Bone marrow (tissue), 2 donors: Measurements from ENCODE around the gene SYCP2.
A peak's percentile ranks its signal among the peaks of the same experiment; 100 is the strongest.

Experiments
- DNase-seq, 2 donors: peaks; one replicate each; lab custom pipeline; 2025; lab: John Stamatoyannopoulos, UW

The SYCP2 gene

DNA sequence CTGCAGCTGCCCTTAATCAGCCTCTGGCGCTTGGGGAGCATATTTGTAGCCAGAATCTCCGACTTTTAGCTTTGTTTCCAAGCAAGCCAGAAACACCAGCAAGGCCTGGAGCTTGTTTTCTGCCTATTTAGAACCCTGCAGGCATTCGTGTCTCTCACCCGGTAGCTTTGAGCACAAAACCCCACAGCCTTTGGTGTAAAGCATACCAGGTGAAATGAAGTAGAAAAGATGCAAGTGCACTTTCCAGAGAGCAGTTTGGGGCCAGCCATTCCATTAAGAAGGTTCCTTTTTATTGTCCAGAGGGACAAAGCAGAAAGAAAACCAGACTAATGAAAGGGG is 7.5 kb upstream of the SYCP2 start:
- no peak for DNase-seq

DNA sequence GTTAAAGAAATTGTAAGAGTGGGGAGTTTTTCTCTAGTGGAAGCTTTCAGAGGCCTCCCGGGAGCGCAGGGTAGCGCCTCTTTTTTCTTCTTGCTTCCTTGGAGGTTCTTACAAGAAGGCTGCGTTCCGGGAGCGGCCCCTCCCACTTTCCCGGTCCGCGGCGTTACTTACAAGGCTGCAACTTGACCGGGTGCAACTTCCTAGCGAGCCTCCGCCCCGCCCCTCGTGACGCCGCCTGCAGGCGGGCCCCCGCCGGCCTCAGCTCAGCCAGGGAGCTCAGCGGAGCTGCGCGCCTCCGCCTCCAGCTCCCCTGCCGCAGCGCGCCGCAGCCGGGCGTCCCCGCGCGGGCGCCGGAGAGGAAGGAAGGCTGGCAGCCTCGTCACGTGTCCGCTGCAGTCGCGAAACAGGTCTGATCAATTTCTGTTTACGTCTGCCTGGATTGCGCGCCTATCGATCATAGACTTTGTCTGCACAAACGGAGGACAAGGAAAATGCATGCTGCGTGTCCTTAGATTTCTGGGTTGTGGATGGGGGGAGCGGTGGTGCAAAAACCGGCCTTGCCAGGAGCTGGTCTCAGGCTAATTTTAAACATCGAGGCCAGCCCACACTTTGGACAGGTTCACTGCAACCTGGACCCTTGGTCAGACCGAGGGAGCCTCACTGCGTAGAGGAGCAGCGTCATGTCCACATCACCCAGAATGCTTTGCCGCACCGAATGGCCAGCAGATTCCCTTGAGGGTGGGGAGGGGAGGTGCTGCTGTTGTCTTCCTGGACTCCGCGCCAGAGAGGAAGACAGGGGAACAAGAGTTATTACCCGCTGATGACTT is 6.9 kb upstream of the SYCP2 start, which contains the start of the genes FAM217B and PPP1R3D:
FAM217B (plus strand) TSS at position 261 of the 827 bp plus-strand sequence. CDS start 3,555 bp downstream, outside the sequence.
PPP1R3D (minus strand) TSS at position 177 of the 827 bp plus-strand sequence. CDS start 374 bp downstream, outside the sequence.
- peak; percentile 67 to 87 for DNase-seq

GRCh38 chr20:59939879-59940128 is 6.4 kb upstream of the SYCP2 start:
- no peak for DNase-seq

DNA sequence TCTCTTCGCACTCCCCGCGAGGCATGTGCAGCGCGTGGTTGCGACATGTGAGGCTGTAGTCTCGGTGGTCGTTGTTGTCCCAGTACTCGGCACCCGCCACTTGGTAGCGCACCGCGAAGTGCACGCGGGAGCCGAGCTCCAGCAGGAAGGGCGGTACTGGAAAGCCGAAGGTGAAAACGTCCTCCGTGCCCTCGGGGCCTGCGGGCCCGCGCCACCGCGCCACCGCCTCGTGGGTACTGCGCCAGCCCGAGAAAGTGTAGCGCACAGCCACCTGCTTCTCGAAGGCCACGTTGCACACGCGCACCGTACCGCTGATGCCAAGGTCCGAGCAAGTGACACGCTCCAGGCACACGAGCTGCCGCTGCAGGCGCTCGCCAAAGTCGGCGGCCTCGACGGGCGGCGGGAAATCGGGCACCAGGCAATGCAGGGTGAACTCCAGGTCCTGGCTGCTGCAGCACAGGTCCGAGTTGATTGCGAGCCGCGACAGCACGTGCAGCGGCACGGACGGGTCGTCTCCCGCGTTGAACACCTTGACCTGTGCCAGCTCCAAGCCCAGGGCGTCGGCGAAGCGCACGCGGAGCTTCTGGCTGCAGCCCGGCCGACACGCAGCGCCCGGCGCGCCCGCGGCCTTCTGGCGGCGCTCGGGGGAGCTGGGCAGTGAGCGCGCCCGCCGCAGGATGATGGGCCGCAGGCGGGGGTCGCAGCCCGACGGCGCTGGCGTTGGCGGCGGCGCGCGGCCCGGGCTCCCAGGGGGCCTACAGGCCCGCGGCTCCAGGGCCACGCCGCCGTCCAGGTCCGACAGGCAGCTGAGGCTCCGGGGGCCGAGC is 5.8 kb upstream of the SYCP2 start:
- DNase-seq: no peak

- no peak for DNase-seq
Measured at GRCh38 chr20:59938696-59939051, 5.2 kb upstream of the SYCP2 start.

DNA sequence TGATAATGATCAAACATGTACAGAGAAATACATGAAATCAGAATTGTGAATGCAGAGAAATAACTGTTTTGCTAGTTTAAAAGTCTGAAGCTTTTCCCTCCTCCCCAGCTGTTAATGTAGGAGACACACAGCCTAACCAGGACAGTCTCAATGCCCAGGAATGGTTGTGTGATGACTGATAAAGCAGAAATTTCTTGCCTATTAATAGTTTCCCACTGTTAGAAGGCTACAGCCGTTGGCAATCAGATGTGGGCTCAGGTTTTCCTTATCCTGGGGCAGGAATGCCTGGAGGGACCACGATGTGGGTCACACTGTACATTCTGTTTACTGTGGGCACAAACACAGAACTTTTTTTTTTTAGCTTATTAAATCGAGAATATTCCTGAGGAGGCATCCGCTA is 4.8 kb upstream of the SYCP2 start:
- DNase-seq: no peak

- no peak for DNase-seq
Measured at GRCh38 chr20:59937150-59937549, 3.7 kb upstream of the SYCP2 start.

GRCh38 chr20:59936409-59936808 is 3.0 kb upstream of the SYCP2 start:
- DNase-seq: no peak

DNA sequence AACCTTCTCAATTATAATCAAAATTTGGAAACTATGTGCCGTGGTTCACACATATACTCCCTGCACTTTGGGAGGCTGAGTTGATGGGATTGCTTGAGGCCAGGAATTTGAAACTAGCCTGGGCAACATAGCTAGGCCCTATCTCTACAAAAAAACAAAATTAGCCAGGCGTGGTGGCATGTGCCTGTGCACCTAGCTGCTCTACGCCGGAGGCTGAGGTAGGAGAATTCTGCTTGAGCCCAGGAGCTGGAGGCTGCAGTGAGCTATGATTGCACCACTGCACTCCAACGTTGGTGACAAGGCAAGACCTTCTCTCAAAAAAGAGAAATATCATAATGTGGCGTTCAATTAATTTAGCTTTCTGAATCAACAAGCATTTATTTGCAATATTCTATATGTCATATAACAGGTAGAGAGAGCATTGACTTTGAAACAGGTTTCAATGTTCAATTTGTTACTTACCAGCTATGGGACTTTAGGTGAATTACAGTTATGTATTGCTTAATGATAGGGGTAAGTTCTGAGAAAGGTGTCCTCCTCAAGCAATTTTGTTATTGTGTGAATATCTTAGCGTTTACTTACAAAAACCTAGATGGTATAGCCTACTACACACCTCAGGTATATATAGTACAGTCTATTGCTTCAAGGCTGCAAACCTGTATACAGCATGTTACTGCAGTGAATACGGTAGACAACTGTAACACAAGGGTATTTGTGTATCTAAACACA is 2.2 kb upstream of the SYCP2 start:
- DNase-seq: no peak

DNA sequence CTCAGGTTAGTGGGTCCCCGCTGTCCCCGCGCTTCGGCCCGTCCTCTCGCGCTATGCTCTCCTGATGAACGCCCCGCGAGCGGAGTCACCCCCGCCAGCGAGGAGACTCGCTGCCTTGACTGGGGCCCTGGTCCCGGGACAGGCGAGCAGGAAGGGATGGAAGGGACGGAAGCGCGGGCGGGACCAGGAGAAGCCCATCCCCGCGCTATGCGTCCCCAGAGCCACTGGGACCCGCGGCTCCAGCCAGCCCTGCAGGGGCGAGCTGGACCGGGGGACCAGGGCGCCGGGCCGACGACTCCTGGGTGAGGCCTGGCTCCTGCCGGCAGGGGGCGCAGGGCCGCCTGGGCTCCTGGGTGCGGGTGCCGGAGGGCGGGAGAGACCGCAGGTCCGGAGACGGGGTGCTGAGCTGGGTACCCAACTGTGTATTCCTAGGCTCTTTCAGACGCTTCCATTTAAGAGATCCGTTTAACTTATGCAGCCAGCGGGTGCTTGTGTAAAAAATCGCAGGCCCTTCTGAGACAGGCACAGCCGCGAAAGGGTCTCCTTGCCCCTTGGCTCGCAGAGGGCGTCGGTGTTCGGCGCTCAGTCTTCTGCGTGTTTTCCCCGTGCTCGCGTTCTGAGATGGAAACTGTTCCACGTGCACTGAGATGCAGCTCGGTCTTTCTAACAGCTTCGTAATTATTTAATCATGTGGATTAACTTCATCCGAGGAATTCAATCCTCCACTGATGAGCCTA is 580 bp upstream of the SYCP2 start:
- DNase-seq: peak; percentile 16 to 81

- no peak for DNase-seq
Measured at GRCh38 chr20:59932616-59933295, 681 bp downstream of the SYCP2 start.

GRCh38 chr20:59931511-59932312 is 1.7 kb downstream of the SYCP2 start:
- DNase-seq: no peak

- DNase-seq: no peak
Measured at GRCh38 chr20:59925899-59926298, 7.5 kb downstream of the SYCP2 start.

DNA sequence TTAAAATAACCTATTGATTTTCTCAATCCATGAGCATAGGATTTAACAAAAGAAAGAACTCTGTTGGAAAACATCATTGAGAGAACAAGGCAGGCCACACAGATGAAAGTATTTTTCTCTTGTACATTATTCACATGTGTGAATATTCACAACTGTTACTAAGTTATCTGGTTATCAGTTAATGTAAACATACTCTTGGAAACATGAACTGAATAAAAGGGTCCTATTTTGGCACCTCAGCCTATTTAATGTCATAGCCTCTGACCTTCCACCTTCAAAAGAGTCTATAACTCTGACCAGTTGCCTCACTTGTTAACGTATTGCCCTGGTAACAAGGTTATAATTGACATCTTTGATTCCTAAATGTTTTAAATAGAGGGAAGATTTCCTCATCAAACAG is 8.1 kb downstream of the SYCP2 start:
- DNase-seq: no peak

- no peak for DNase-seq
Measured at GRCh38 chr20:59923514-59923913, 9.9 kb downstream of the SYCP2 start.

DNA sequence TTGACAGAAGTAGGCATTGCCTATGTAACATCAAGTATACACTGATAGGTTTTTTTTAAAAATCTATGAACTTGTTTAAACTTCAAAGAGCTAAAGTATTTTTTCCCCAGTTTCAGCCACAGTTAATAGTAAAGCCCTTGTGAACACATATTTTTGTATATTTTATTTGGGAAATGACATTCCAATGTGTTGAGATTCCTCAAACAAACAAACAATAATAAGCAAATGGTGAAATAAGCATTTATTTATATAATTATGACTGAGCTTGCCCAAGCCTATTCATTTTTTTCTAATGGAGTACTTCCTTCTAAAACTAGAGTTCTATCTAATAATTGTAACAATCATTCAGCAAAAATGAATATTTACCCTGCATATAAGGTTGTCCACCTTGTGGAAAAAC is 12.5 kb downstream of the SYCP2 start:
- DNase-seq: no peak

- peak in 1 of 2 donors; percentile 6 for DNase-seq
Measured at GRCh38 chr20:59912609-59913008, 20.8 kb downstream of the SYCP2 start.

DNA sequence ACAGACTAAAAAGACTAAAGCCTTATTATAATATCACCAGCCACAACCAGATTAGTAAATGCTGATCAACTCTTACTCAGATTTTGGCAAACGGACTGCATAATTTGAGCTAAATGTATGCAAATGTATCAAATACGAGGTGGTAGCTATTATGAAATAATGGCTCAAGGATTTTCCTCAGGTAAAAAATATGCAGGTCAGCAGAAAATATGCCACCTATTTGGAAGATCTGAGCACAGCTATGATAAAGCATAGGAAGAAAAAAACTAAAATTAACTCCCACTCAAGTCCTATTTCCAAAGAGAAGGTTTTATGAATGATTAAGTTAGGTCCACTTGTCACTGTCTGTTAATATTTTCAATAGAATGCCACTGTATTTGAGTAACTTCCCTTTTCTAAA is 22.4 kb downstream of the SYCP2 start:
- no peak for DNase-seq

- DNase-seq: no peak
Measured at GRCh38 chr20:59908855-59909254, 24.6 kb downstream of the SYCP2 start.

DNA sequence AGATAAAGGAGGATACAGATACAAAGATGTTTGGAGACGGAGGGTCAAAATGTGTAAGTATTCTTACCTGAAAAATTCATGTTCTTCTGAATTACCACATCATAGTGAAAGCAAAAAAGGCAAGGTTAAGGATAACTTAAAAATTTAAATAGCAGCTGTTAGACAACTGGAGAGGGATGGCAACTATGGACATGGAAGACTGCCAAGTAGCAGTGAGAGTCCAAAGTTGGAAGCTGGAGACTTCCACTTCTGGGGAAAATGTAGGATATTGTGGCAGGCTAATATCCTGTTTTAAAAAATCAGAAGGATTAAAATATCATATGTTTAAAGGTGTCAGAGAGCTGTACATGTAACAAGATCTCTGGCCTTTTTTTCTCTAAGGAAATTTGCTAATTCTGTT is 29.8 kb downstream of the SYCP2 start:
- no peak for DNase-seq

- no peak for DNase-seq
Measured at GRCh38 chr20:59902470-59902869, 31.0 kb downstream of the SYCP2 start.
